PFSK-1 (cell line): ENCODE results near the gene NHSL2.

Experiments
- FOXP2 ChIP-seq: optimal IDR thresholded peaks from 2 replicates; pipeline ENCODE3; 2011; ENCODE audit warnings: borderline replicate concordance, control low read depth, inconsistent platforms; ENCODE audit not compliant: insufficient read depth; ENCODE audit errors: extremely low read length, extremely low read depth
- POLR2AphosphoS5 ChIP-seq: IDR thresholded peaks from 2 replicates; pipeline ENCODE4 v1.6.1; 2012; ENCODE audit warnings: low read depth, mild to moderate bottlenecking, control low read depth, low read length, moderate library complexity
- REST ChIP-seq, 2 experiments: IDR thresholded peaks; 2 replicates each; pipeline versions ENCODE4 v1.6.1 to v1.8.0; 2011 to 2012; ENCODE audit warnings: low read depth in 2 of 2, low read length in 2 of 2, control low read depth in 1 of 2, inconsistent platforms in 1 of 2, mild to moderate bottlenecking in 1 of 2, moderate library complexity in 1 of 2; ENCODE audit not compliant: insufficient read depth in 1 of 2
- SIN3A ChIP-seq: IDR thresholded peaks from 2 replicates; pipeline ENCODE4 v1.6.1; 2012; ENCODE audit warnings: mild to moderate bottlenecking, low read length, moderate library complexity, borderline replicate concordance; ENCODE audit not compliant: insufficient read depth
- TAF1 ChIP-seq: IDR thresholded peaks from 2 replicates; pipeline ENCODE4 v1.6.1; 2012; ENCODE audit warnings: low read length, control low read depth, borderline replicate concordance; ENCODE audit not compliant: insufficient read depth

- no peak for TF ChIP-seq POLR2AphosphoS5
- no peak for TF ChIP-seq FOXP2
- no peak for TF ChIP-seq TAF1
- no peak for TF ChIP-seq SIN3A
- no peak for TF ChIP-seq REST (IDR thresholded peaks at IDR 0.05; ENCODE audit: insufficient read depth in 1 of 2, low read depth in 2 of 2, low read length in 2 of 2)
Observed at GRCh38 chrX:72053508-72053907, 142.9 kb downstream of the NHSL2 start.
